WTC11 (cell line): ENCODE results near the gene MAST1. TPM values are rescaled to one million over a fixed set of nuclear protein-coding genes. Genes with fewer than 3 reads are reported as not detected.

Experiments
- ATAC-seq: fragments of 200-7000 bp; cut with Tn5 transposase; 2 replicates; pipeline ENCODE4 v1.10.0; 2021; ENCODE audit warnings: mild to moderate bottlenecking, moderate library complexity
- CTCF ChIA-PET: fragments of 300-600 bp; sonication (Branson Sonifier 250); formaldehyde crosslinking; loops from one replicate; lab custom pipeline; 2021; ENCODE audit warnings: antibody characterized with exemption; lab: Charles Lee
- POLR2A ChIA-PET: fragments of 350-600 bp; sonication (Branson Sonifier 250); formaldehyde crosslinking; loops from one replicate; lab custom pipeline; 2021; ENCODE audit warnings: antibody characterized with exemption; lab: Charles Lee
- DNase-seq: peaks from one replicate; pipeline ENCODE4 v3.0.0; 2021; ENCODE audit warnings: low spot score
- H3K27ac Mint-ChIP-seq: 2 replicates; pipeline ENCODE4 v1.8.0; 2021; ENCODE audit warnings: mixed read lengths
- H3K27me3 Mint-ChIP-seq: 2 replicates; pipeline ENCODE4 v1.8.0; 2021; ENCODE audit warnings: low read depth, mild to moderate bottlenecking, moderate library complexity, mixed read lengths
- H3K36me3 Mint-ChIP-seq: 2 replicates; pipeline ENCODE4 v1.8.0; 2021; ENCODE audit warnings: mixed read lengths
- H3K4me1 Mint-ChIP-seq: 2 replicates; pipeline ENCODE4 v1.8.0; 2022; ENCODE audit warnings: mixed read lengths
- H3K4me3 Mint-ChIP-seq: 2 replicates; pipeline ENCODE4 v1.8.0; 2021; ENCODE audit warnings: mild to moderate bottlenecking, moderate library complexity, mixed read lengths
- H3K9me3 Mint-ChIP-seq: 2 replicates; pipeline ENCODE4 v1.8.0; 2021; ENCODE audit warnings: mixed read lengths
- EMX1 ChIP-seq: fragments of 250-450 bp; sonication (Bioruptor Pico); IDR thresholded peaks from 2 replicates; pipeline ENCODE4 v1.8.0; 2021; ENCODE audit warnings: mild to moderate bottlenecking
- FOXP1 ChIP-seq: sonication (generic); formaldehyde crosslinking; IDR thresholded peaks from 2 replicates; pipeline ENCODE4 v1.8.0; 2022; ENCODE audit warnings: missing genetic modification reagents, mild to moderate bottlenecking, moderate library complexity, borderline replicate concordance
- GTF2I ChIP-seq: fragments of 250-450 bp; sonication (Bioruptor Pico); conservative IDR thresholded peaks from 2 replicates; pipeline ENCODE4 v1.4.0; 2021; ENCODE audit warnings: mild to moderate bottlenecking
- HMGA2 ChIP-seq: fragments of 250-450 bp; sonication (Bioruptor Pico); IDR thresholded peaks from 2 replicates; pipeline ENCODE4 v1.4.0; 2021; ENCODE audit warnings: mild to moderate bottlenecking, moderate library complexity
- JAZF1 ChIP-seq: fragments of 250-450 bp; sonication (Bioruptor Pico); IDR thresholded peaks from 2 replicates; pipeline ENCODE4 v1.9.0; 2021; ENCODE audit warnings: moderate library complexity, mild to moderate bottlenecking, inconsistent platforms
- JUN ChIP-seq: sonication (generic); formaldehyde crosslinking; IDR thresholded peaks from 2 replicates; pipeline ENCODE4 v1.8.0; 2023; ENCODE audit warnings: mild to moderate bottlenecking, missing genetic modification reagents
- MXD4 ChIP-seq: fragments of 250-450 bp; sonication (Bioruptor Pico); IDR thresholded peaks from 2 replicates; pipeline ENCODE4 v1.8.0; 2021; ENCODE audit warnings: mild to moderate bottlenecking, moderate library complexity, borderline replicate concordance
- NFYB ChIP-seq: sonication (generic); formaldehyde crosslinking; conservative IDR thresholded peaks from 2 replicates; pipeline ENCODE4 v1.8.0; 2022; ENCODE audit warnings: low read depth, missing genetic modification reagents
- NR2C2 ChIP-seq: sonication (generic); formaldehyde crosslinking; IDR thresholded peaks from 2 replicates; pipeline ENCODE4 v1.8.0; 2022; ENCODE audit warnings: mild to moderate bottlenecking, missing genetic modification reagents
- NR3C1 ChIP-seq: sonication (generic); formaldehyde crosslinking; conservative IDR thresholded peaks from 2 replicates; pipeline ENCODE4 v1.8.1; 2023; ENCODE audit warnings: low read depth, mild to moderate bottlenecking, missing genetic modification reagents
- PREB ChIP-seq: sonication (generic); formaldehyde crosslinking; IDR thresholded peaks from 2 replicates; pipeline ENCODE4 v1.8.1; 2022; ENCODE audit warnings: mild to moderate bottlenecking, missing genetic modification reagents, moderate library complexity, borderline replicate concordance
- RORB ChIP-seq: fragments of 250-450 bp; sonication (Bioruptor Pico); IDR thresholded peaks from 2 replicates; pipeline ENCODE4 v1.9.0; 2021; ENCODE audit warnings: mild to moderate bottlenecking
- TCF7 ChIP-seq: sonication (generic); formaldehyde crosslinking; IDR thresholded peaks from 2 replicates; pipeline ENCODE4 v1.8.0; 2022; ENCODE audit warnings: mild to moderate bottlenecking, low read depth, missing genetic modification reagents, moderate library complexity
- TEAD4 ChIP-seq: sonication (generic); formaldehyde crosslinking; IDR thresholded peaks from 2 replicates; pipeline ENCODE4 v1.8.0; 2022; ENCODE audit warnings: mild to moderate bottlenecking, missing genetic modification reagents
- TP53 ChIP-seq: sonication (generic); formaldehyde crosslinking; IDR thresholded peaks from 2 replicates; pipeline ENCODE4 v1.8.1; 2023; ENCODE audit warnings: mild to moderate bottlenecking, missing genetic modification reagents
- USF1 ChIP-seq: sonication (generic); formaldehyde crosslinking; IDR thresholded peaks from 2 replicates; pipeline ENCODE4 v1.8.0; 2022; ENCODE audit warnings: mild to moderate bottlenecking, missing genetic modification reagents
- ZBTB43 ChIP-seq: sonication (generic); formaldehyde crosslinking; IDR thresholded peaks from 2 replicates; pipeline ENCODE4 v1.8.1; 2023; ENCODE audit warnings: mild to moderate bottlenecking, missing genetic modification reagents
- ZNF232 ChIP-seq: sonication (generic); formaldehyde crosslinking; IDR thresholded peaks from 2 replicates; pipeline ENCODE4 v1.8.0; 2022; ENCODE audit warnings: mild to moderate bottlenecking, missing genetic modification reagents
- ZNF423 ChIP-seq: fragments of 250-450 bp; sonication (Bioruptor Pico); IDR thresholded peaks from 2 replicates; pipeline ENCODE4 v2.1.2; 2022; ENCODE audit warnings: mild to moderate bottlenecking, moderate library complexity
- total RNA-seq: library from RNA; stranded (reverse); gene quantifications from 3 replicates; pipeline ENCODE4 v1.2.3, GENCODE V29; 2021
- TF ChIP-seq, protein P1 (sequence below): sonication (generic); formaldehyde crosslinking; conservative IDR thresholded peaks from 2 replicates; pipeline ENCODE4 v1.8.1; 2023; ENCODE audit warnings: mild to moderate bottlenecking, low read depth, missing genetic modification reagents, moderate library complexity
- TF ChIP-seq, protein P2 (sequence below): fragments of 250-450 bp; sonication (Bioruptor Pico); IDR thresholded peaks from 2 replicates; pipeline ENCODE4 v1.9.0; 2021; ENCODE audit warnings: moderate library complexity, mild to moderate bottlenecking, inconsistent platforms, borderline replicate concordance
- TF ChIP-seq, protein P3 (sequence below): sonication (generic); formaldehyde crosslinking; IDR thresholded peaks from 2 replicates; pipeline ENCODE4 v1.8.1; 2022; ENCODE audit warnings: mild to moderate bottlenecking, moderate library complexity, missing genetic modification reagents

MAST1 gene
- total RNA-seq, 1 experiment from 2014 or later, result 24.3 TPM

DNA sequence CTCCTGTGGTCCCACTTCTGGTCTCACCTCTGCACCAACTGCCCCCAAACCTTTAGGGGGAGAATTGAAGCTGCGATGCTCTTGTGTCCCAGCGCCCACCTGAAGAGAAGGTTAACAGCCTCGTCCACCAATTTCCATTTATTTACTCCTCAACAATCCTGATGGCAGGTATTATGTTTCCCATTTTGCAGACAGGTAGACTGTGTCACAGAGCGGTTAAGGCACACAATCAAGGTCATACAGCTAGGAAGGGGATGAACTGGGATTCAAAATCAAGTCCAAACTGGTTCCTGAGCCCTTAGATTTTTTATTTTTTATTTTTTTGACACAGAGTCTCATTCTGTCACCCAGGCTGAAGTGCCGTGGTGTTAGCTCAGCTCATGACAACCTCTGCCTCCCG is 36.8 kb downstream of the MAST1 start (continued):
- TF ChIP-seq, protein P1, sequence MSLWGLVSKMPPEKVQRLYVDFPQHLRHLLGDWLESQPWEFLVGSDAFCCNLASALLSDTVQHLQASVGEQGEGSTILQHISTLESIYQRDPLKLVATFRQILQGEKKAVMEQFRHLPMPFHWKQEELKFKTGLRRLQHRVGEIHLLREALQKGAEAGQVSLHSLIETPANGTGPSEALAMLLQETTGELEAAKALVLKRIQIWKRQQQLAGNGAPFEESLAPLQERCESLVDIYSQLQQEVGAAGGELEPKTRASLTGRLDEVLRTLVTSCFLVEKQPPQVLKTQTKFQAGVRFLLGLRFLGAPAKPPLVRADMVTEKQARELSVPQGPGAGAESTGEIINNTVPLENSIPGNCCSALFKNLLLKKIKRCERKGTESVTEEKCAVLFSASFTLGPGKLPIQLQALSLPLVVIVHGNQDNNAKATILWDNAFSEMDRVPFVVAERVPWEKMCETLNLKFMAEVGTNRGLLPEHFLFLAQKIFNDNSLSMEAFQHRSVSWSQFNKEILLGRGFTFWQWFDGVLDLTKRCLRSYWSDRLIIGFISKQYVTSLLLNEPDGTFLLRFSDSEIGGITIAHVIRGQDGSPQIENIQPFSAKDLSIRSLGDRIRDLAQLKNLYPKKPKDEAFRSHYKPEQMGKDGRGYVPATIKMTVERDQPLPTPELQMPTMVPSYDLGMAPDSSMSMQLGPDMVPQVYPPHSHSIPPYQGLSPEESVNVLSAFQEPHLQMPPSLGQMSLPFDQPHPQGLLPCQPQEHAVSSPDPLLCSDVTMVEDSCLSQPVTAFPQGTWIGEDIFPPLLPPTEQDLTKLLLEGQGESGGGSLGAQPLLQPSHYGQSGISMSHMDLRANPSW, result no peak
- TF ChIP-seq TEAD4 (CRISPR knock-in tag) (no peak), RORB (CRISPR knock-in tag) (no peak), NR3C1 (CRISPR knock-in tag) (no peak), EMX1 (CRISPR knock-in tag) (no peak), ZNF232 (no peak), ZBTB43 (CRISPR knock-in tag) (no peak), JUN (CRISPR knock-in tag) (no peak), HMGA2 (CRISPR knock-in tag) (no peak), PREB (no peak), JAZF1 (CRISPR knock-in tag) (no peak)
- TF ChIP-seq, protein P2, sequence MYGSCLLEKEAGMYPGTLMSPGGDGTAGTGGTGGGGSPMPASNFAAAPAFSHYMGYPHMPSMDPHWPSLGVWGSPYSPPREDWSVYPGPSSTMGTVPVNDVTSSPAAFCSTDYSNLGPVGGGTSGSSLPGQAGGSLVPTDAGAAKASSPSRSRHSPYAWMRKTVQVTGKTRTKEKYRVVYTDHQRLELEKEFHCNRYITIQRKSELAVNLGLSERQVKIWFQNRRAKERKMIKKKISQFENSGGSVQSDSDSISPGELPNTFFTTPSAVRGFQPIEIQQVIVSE (CRISPR knock-in tag), result no peak

DNA sequence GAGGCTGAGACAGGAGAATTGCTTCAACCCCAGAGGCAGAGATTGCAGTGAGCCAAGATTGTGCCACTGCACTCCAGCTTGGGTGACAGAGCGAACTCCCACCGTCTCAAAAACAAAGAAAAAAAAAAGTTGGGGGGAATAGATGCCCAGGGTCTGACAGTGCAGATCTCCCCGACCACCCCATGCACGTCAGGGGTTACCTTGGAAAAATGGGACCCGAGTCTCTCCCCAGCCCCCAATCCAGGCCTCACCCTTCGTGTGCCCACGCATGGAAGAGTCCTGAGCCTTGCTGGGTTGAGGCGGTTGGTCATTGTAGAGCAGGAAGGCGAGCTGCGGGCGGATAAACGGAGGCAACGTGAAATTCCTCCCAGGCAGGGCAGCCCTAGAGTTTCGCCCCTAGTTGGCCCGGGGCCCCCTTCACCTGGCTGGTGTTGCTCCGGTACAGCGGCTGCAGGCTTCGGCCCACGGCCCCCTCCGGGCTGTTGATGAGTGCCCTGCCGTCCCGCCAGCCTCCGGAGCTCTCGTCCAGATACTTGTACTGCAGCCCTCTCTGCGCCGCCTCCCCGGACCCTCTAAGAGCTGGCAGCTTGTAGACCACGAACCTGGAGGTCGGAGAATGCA is 42.3 kb downstream of the MAST1 start:
- peaks cover 5% of the 10 kb centered on the region for H3K9me3 Mint-ChIP-seq
- H3K4me1 Mint-ChIP-seq, result 0 out of 2 replicates have a peak, but pooled peaks cover 5% of the 10 kb centered on the region
- H3K27me3 Mint-ChIP-seq, result peaks cover 27% of the 10 kb centered on the region
- CTCF ChIA-PET, result interaction anchor here (0.6 to 3.1 kb wide), 12 partner anchors 8 to 120 kb away, joined by 3 to 30 read pairs (median 4); partner anchors contain the start of genes DAND5 and GCDH
- peak overlapping the region; percentile 94 for H3K27ac Mint-ChIP-seq
- POLR2A ChIA-PET, result interaction anchor here (0.8 to 2.3 kb wide), 9 partner anchors 8 to 144 kb away, joined by 3 to 27 read pairs (median 4); partner anchors contain the start of genes GCDH, GET3, JUNB and RNASEH2A
- DNase-seq (peak; percentile 56), ATAC-seq (peak; percentile 7)
- peak; percentile 32; the same call in 1 of the 2 replicates for TF ChIP-seq FOXP1 (CRISPR knock-in tag)
- TF ChIP-seq NFYB (CRISPR knock-in tag), result 0 out of 2 replicates have a peak, but pooled peaks have one; percentile 8
- TF ChIP-seq GTF2I (CRISPR knock-in tag), result no peak
- TF ChIP-seq ZNF423 (CRISPR knock-in tag), result no peak
- TF ChIP-seq, all 79 proteins: peak for 2
- Mint-ChIP-seq H3K4me3 (peak overlapping the region; percentile 90), H3K36me3 (peaks cover 15% of the 10 kb centered on the region; the same call in 1 of the 2 replicates)

GRCh38 chr19:12881172-12881808 is 43.0 kb downstream of the MAST1 start, which contains the start of gene DNASE2:
Gene DNASE2, minus strand, starts transcription at chr19:12881449. Its CDS starts 74 bp downstream, at chr19:12881375.
- Mint-ChIP-seq H3K27me3 (peaks cover 30% of the 10 kb centered on the region), H3K36me3 (peaks cover 15% of the 10 kb centered on the region; the same call in 1 of the 2 replicates), H3K9me3 (peaks cover 5% of the 10 kb centered on the region), H3K4me3 (peak within 1 kb of the TSS; percentile 90), H3K27ac (peak within 1 kb of the TSS; percentile 94), H3K4me1 (peaks cover 8% of the 10 kb centered on the region)
- ChIA-PET CTCF (interaction anchor here (0.6 to 3.1 kb wide), 14 partner anchors 8 to 121 kb away, joined by 3 to 30 read pairs (median 6); partner anchors contain the start of genes DAND5 and GCDH), POLR2A (interaction anchor here (0.6 to 2.3 kb wide), 13 partner anchors 9 to 151 kb away, joined by 3 to 27 read pairs (median 3); partner anchors contain the start of genes GCDH, GET3, JUNB and RNASEH2A)
- ATAC-seq (peak; percentile 66), DNase-seq (peak; percentile 97)
- TF ChIP-seq TP53 (CRISPR knock-in tag), result 0 out of 2 replicates have a peak, but pooled peaks have one; percentile 76
- TF ChIP-seq TCF7 (CRISPR knock-in tag), result no peak
- TF ChIP-seq NR2C2, result no peak
- TF ChIP-seq ZBTB43 (CRISPR knock-in tag), result no peak
- TF ChIP-seq USF1 (CRISPR knock-in tag), result peak; percentile 75; the same call in 1 of the 2 replicates
- TF ChIP-seq MXD4 (CRISPR knock-in tag), result no peak
- TF ChIP-seq, protein P3, sequence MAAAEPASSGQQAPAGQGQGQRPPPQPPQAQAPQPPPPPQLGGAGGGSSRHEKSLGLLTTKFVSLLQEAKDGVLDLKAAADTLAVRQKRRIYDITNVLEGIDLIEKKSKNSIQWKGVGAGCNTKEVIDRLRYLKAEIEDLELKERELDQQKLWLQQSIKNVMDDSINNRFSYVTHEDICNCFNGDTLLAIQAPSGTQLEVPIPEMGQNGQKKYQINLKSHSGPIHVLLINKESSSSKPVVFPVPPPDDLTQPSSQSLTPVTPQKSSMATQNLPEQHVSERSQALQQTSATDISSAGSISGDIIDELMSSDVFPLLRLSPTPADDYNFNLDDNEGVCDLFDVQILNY (CRISPR knock-in tag), result peak; percentile 67; the same call in 1 of the 2 replicates
- TF ChIP-seq JUN (CRISPR knock-in tag), result no peak
